Measurements from ENCODE around the gene SMAD6. TPM values are rescaled to one million over a fixed set of nuclear protein-coding genes. Genes with fewer than 3 reads are reported as not detected.
A peak's percentile ranks its signal among the peaks of the same experiment; 100 is the strongest.

SMAD6 gene
- polyA plus RNA-seq, 1 of the 3 experiments (the other 2 are of a cell fraction), result 4.5 TPM

GRCh38 chr15:66730168-66731021 is 28.4 kb downstream of the SMAD6 start (continued):
- TF ChIP-seq USF2 (IDR thresholded peaks at IDR 0.05; ENCODE audit: borderline replicate concordance, low read depth, low read length) (no peak), TCF12 (IDR thresholded peaks at IDR 0.05) (peak; percentile 35; the same call in 1 of the 2 replicates)

- H3F3A ChIP-seq (replicated peaks; ENCODE audit: insufficient read depth), result peaks cover 21% of the 10 kb centered on the region
Measured at GRCh38 chr15:66733976-66734375, 31.9 kb downstream of the SMAD6 start.

More at GRCh38 chr15:66733976-66734375, 31.9 kb downstream of the SMAD6 start:
- no peak for TF ChIP-seq FOXM1 (IDR thresholded peaks at IDR 0.05; ENCODE audit: low read depth)
- no peak for TF ChIP-seq IRF3 (IDR thresholded peaks at IDR 0.05; ENCODE audit: low read depth, low read length)
- no peak for TF ChIP-seq USF2 (IDR thresholded peaks at IDR 0.05; ENCODE audit: borderline replicate concordance, low read depth, low read length)
- TF ChIP-seq NRF1 (IDR thresholded peaks at IDR 0.05; ENCODE audit: low read depth, low read length), result no peak
- no peak for TF ChIP-seq GABPA (IDR thresholded peaks at IDR 0.05; ENCODE audit: low read depth)
- TF ChIP-seq MAX (IDR thresholded peaks at IDR 0.05; ENCODE audit: low read depth), result no peak
- TF ChIP-seq YY1 (IDR thresholded peaks at IDR 0.05; ENCODE audit: low read depth), result no peak
- no peak overlapping the region for H3K9ac ChIP-seq
- no peak for DNase-seq
- WGBS (ENCODE audit: low lambda C conversion rate), result 97% methylated on average over 8 of the region's 11 CpGs
- H3K4me1 ChIP-seq (ENCODE audit: control insufficient read depth in 1 of 2, insufficient read depth in 2 of 2, low read depth in 1 of 2, low read length in 1 of 2), result peaks cover 0 to 13% of the 10 kb centered on the region in 2 experiments; a peak in 1 of 4 replicates
- H3K4me3 ChIP-seq (ENCODE audit: low read depth in 2 of 2, low read length in 1 of 2), result no peak overlapping the region
- H4K20me1 ChIP-seq (ENCODE audit: insufficient read depth), result peaks cover 86% of the 10 kb centered on the region
- ChIA-PET POLR2A (no interaction called here), CTCF (interaction anchor here (2.0 kb wide), 1 partner anchor 12 kb away, joined by 8 read pairs; no protein-coding TSS in a partner anchor)
- no peaks in the 10 kb centered on the region for H3K27me3 ChIP-seq (ENCODE audit: insufficient read depth)
- no peaks in the 10 kb centered on the region for H3K9me2 ChIP-seq
- H3K79me2 ChIP-seq (ENCODE audit: insufficient read depth), result peaks cover 99% of the 10 kb centered on the region
- no peaks in the 10 kb centered on the region for H3K9me3 ChIP-seq
- no peak overlapping the region for H2AFZ ChIP-seq (ENCODE audit: low read depth)
- H3K36me3 ChIP-seq (replicated peaks in 1 of 2; ENCODE audit: control insufficient read depth in 1 of 2, insufficient read depth in 2 of 2, low read length in 1 of 2), result peaks cover 0 to 14% of the 10 kb centered on the region in 2 experiments
- H3K27ac ChIP-seq (ENCODE audit: low read depth in 2 of 2, low read length in 1 of 2), result no peak overlapping the region
- no peak overlapping the region for H3K4me2 ChIP-seq

All from SK-N-SH (cell line).